Activated CD8-positive, alpha-beta memory T cell treated with anti-CD3 and anti-CD28 coated beads for 1 hour (primary cell): ENCODE results near the gene MOV10.

ENCODE experiments used
- DNase-seq, 2 donors: peaks; one replicate each; pipeline ENCODE4 v3.0.0-alpha.2; 2020; ENCODE audit warnings: low read depth in 1 of 2; ENCODE audit errors: extremely low read depth in 1 of 2

Gene MOV10

DNA sequence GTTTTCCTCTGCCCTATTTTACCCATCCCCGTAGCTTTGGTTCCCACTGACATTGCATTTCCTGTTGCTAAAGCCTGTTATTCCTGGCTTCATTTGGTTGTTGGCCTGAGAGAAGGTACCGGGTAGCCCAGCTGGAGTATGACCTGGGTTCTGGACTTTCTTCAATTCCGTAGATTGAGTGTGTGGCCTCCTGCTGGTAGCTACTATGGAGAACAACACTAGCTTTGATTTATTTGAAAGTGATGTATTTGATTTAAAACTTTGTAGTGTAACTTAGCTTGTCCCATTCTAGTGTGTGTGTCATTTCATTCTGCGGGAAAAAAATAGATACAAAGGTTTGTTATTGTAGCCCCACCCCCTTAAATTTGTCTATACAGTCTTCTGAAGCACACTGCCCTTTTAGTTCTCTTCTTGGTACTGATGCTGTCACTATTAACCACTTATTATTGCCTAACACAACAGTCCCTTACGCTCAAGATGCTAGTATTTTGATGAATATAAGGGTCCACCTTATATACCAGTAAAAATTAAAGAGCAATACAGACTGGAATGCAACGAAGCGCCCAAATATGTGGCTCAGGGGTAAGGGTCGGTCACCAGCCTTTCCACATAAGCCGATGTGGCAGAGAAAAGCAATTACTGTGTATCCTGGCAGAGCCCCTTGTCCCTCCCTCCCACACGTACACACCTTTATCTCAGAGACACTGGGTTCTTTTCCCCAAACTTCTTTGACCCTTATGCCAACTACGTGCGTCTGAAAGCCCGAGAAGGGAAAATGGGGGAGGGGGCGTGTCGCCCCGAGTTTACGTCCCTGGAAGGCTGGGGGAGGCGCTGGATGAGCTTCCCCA lies 643 bp upstream of the MOV10 start:
- no peak for DNase-seq

DNA sequence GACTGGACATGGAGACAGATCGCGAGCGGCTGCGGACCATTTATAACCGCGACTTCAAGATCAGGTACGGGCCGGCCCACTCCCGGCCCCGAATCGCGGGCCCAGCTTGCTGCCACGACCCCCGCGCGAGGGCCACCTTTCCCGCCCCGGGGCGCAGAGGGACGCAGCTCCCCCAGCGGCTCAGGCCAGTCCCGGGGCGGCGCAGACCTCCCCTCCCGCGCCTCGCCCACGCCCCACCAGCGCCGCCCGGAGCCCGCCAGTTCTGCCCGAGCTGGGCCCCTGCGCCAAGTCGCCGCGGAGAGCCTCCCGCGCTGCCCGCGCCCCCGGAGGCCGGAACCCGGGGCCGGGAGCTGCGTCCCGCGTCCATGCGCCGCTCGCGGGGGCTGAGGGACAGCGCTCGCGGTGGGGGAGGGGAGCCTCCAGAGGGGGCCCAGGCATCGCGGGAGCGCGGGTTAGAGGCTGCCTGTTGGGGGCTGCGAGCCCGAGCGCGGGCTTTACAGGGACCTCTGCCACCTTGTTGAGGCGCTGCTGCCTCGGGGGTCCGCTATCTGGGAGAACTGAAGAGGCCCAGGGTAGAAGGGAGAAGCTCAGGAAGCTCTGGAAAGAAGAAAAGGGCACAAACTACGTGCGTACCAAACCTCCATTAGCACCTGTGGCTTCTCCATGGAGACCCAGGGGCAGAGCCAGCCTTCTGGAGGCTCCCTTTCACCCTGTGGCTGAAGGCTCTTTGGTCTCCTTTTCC lies 698 bp downstream of the MOV10 start:
- DNase-seq, result peak in 1 of 2 donors; percentile 13

DNA sequence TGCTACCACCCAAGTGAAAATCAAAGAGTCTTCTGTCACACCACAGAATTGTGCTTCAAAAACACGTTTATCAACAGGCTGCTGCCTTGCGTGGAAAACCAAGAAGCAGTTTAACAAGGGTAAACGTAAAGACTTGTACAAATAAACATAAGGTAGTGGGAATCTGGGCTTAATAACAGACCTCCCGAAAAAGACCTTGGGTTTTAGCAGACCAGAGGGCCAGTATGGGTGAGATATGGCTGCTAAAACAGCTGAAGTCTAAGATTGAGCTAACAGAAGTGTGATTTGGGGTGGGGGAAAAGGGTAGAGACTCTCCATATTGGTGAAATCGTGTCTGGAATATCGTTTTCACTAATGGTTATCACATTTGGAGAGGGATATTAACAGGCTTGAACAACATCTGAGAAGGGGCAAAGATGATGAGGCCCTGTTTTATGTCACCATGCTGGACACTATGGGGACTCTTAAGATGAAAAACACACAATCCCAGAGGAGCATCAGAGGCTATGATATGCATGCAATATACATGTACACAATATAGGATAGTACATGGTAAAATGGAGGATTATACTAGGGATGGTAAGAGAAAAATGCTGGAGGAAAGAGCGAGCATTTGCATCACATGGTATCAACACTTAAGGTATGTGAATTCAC lies 1.4 kb downstream of the MOV10 start:
- no peak for DNase-seq

DNA sequence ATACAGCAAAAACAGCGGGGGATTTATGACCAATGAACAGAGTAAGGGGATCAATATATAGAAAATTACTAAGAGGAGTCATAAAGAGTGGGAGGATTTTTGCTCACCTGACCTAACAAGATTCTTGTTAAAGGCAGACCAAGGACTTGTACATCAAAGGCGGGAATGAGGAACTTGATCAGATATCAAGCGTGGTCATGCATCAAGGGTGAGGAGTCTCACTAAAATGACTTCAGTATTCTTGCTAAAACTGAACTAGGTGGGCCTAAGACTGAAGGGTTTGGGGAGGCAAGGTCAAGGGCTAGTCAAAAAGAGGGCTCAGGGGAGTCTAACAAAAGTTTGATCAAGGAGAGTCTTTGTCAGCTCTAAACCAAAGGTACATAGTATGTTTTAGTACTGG lies 2.1 kb downstream of the MOV10 start:
- no peak for DNase-seq

DNA sequence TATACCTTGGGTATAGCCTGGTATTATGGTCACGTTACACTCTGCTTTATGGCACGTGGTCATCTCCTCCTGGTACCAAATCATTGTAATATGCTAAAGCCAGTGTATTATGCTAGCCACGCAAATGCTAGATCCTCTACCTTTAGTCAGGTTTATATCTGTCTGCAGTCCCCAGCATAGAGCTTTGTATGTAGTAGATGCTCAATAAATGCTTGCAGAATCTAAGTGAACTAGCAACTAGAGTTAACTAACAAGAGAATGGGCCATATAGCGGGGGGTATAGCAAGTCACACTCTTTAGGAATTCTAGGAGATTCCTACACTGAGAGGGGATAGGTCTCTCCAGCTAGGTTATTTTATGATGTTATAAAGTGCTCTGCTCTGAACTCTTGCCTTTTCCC lies 3.0 kb downstream of the MOV10 start:
- DNase-seq, result no peak

DNA sequence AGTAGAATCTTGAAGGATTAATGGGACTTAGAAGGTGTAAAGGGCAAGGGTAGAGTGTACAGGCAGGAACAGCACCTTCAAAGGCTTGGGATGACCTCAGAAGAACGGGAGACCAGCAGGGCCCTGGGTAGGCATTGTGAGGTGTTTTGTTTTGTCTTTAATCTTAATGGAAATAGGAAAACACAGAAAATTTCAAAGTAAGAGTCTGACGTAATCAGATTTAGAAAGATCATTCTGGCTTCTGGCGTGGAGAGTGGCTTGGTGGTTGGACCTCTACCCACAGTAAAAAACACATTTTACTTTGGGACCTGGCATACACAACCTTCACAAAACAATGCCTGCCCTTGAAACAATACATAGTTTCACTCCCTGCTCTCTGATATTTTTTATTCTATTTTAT lies 4.1 kb downstream of the MOV10 start:
- no peak for DNase-seq

DNA sequence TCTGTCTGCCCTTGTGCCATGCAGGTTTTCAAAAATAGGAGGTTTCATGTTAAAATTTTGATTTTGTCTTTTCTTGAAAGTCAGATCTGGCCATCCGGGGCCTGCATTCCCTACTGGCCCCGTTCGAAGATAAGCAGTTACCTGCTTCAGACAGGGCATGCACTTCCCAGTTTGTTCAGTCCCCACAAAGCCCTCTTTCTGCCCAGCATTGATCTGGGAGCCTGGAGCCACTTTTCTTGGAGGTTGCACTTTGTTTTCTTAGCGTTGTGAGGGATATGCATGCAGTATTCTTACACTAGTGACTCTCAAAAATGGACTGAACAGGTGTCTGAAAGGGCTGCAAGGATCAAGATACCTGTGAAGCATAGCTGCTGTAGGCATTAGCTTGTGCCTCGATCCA lies 11.5 kb downstream of the MOV10 start:
- no peak for DNase-seq

DNA sequence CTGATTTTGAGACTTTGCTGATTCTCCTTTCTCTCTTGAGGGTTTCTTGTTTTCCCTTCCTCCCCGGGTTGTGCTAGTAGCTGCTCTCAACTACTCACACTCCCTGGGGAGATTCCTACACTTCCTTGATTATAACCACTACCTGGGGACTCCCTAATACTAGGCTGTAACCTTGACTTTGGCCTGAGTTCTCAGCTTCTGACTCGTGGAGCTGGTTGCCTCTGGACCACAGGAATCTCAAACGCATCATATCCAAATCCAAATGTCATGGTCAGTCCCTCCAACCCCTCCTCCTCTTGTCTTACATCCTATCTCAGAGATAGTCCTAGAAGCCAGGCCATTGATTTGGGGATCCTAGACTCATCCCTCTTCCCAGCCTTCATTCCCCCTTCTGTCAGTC lies 12.0 kb downstream of the MOV10 start:
- DNase-seq, result no peak

DNA sequence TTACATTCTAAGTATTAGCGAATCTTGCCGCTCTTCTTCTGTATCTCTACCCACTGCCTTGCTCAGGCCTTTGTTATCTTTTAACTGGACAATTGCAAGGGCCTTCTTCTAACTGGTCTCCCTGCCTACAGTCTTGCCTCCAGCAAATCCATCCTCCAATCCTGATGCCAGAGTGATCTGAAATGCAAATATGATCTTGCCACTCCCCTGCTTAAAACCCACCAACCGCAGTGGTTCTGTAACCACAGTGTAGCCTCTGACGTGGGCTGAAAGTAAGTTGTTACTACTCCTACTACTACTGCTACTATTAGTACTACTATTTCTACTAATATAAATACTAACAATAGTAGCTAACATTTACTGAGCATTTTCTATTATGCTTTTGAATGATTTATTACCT lies 12.4 kb downstream of the MOV10 start:
- no peak for DNase-seq

DNA sequence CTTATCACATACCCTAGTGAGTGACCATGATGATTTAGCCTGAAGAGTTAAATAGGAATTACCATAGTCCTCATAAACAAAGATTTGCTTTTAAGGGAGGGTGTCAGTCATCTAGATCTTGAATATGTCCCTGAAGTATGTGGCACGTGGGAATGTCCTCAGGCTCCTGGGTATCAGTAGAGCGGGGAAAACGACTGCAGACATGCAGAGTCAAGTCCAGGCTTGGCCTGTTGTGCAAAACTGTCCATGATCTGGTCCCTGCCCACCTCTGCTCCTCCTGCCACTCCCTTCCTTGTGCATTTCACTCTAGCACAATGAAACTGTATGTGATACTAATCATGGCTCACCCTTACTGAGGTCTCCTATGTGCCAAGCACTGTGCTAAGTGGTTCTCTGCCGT lies 12.9 kb downstream of the MOV10 start:
- DNase-seq, result no peak

DNA sequence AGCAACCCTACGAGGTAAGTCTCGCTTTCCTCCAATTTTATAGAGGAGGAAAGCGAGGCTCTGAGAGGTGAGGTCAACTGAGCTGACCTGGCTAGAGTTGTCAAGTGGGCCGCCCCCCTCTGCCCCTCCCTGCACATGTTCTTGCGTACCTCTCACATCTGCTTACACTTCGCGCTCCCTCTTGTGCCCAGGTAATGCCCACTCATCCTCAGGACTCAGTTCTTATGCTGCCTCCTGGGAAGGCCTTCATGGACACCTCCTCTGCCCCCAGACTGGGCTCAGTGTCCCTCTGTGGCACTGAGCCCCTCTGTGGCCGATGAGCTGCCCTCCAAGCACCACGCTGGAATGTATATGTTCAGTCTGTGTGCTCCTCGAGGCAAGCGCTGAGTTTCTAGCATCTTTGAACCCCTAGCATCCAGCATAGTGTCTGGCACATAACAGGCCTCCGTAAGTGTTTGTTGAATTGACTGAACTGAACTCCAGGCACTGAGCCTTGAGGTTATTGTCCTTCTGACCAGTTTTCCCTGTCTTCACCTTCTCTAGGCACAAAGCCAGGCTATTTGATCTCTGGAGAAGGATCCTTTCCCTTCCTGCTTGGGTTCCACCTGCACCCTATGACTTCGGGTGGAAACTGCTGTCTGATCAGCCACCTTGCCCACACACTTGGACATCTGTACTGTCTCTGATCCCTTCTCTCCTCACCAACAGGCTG lies 13.5 kb downstream of the MOV10 start:
- no peak for DNase-seq

DNA sequence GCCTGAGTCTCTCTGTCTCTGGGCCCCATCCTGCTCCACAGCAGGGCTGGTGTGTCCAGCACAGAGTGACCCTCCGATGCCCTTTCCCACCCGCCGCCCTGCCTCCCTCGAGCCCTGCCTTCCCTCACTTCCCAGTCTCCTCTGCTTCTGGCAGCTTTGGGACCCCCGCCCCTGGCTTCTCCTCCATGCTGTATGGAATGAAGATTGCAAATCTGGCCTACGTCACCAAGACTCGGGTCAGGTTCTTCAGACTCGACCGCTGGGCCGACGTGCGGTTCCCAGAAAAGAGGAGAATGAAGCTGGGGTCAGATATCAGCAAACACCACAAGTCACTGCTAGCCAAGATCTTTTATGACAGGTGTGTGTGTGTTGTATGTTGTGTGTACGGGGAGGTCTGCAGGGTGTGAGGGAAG lies 14.3 kb downstream of the MOV10 start:
- no peak for DNase-seq

DNA sequence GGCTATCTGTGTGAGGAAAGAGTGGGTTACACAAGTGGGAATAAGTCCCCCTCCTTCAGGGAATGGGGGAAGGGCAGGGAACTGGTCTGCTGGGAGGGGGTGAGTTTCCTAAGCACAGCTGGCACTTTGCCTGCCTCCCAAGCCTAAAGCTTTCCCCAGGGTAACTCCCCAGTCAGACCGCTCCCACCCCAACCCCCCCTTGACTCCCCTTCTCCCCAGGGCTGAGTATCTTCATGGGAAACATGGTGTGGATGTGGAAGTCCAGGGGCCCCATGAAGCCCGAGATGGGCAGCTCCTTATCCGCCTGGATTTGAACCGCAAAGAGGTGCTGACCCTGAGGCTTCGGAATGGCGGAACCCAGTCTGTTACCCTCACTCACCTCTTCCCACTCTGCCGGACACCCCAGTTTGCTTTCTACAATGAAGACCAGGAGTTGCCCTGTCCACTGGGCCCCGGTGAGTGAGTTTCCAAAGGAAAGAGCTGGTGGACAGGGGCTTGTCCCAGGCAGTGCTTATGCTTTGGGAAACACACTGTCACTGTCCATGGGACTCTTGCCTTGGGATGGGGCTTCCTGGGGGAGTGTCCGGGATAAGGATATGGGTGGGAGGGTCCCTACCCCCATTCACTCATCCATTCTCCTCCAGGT lies 14.9 kb downstream of the MOV10 start:
- no peak for DNase-seq

DNA sequence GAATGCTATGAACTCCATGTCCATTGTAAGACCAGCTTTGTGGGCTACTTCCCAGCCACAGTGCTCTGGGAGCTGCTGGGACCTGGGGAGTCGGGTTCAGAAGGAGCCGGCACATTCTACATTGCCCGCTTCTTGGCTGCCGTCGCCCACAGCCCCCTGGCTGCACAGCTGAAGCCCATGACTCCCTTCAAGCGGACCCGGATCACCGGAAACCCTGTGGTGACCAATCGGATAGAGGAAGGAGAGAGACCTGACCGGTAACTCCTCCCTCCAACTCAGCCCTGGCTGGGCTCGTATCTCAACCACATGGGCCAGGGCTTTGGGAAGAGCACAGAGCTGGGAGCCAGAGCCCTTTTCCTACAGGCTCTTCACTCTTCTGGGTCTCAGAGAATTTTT lies 15.4 kb downstream of the MOV10 start:
- DNase-seq, result no peak

DNA sequence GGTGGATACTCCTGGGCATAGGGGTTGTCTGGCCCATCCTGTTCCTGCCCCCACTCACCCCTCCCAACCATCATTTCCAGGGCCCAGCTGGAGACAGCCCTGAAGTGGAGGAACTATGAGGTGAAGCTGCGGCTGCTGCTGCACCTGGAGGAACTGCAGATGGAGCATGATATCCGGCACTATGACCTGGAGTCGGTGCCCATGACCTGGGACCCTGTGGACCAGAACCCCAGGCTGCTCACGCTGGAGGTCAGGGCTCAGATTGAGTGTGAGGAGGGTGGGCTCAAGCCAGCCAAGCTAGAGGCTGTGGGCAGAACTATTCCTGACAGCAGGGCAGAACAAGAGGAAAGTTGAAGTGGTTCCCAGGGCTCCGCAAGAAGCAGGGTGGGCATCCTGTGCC lies 18.2 kb downstream of the MOV10 start:
- no peak for DNase-seq

DNA sequence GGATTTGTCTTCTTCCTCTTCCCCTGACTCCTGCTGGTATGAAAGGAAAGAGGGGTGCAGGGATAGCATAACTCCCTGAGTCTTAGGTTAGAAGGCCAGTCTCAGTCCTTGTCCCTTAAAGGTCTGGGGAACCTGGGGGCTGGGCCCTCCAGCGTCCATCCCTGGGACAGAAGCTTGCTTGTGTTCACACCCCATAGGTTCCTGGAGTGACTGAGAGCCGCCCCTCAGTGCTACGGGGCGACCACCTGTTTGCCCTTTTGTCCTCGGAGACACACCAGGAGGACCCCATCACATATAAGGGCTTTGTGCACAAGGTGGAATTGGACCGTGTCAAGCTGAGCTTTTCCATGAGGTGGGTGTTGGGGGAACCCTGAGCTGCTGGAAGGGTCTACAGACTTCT lies 19.4 kb downstream of the MOV10 start:
- no peak for DNase-seq

DNA sequence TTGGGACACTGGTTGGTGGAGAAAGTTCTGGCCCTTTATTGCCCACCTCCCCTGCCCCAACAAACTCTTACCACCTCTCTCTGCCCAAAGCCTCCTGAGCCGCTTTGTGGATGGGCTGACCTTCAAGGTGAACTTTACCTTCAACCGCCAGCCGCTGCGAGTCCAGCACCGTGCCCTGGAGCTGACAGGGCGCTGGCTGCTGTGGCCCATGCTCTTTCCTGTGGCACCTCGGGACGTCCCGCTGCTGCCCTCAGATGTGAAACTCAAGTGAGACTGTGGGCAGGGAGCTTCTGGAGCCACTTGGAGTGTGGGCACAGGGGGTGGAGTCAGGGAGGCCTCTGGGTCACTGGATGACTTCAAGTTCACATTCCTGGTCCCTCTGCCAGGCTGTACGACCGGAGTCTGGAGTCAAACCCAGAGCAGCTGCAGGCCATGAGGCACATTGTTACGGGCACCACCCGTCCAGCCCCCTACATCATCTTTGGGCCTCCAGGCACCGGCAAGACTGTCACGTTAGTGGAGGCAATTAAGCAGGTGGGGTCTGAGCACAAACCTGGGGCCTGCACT lies 20.0 kb downstream of the MOV10 start:
- DNase-seq, result no peak

DNA sequence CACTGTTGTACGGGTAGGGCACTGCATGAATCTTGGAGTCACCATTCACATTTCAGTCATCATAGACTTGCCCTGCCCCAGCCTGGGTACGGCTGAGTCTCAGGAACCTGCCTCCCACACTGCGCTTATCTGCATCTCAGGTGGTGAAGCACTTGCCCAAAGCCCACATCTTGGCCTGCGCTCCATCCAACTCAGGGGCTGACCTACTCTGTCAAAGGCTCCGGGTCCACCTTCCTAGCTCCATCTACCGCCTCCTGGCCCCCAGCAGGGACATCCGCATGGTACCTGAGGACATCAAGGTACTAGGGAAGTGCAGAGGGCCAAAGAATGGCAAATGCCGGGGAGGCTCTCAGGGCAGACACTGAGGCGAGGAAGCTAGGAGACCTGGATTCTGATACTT lies 20.8 kb downstream of the MOV10 start:
- DNase-seq, result no peak

DNA sequence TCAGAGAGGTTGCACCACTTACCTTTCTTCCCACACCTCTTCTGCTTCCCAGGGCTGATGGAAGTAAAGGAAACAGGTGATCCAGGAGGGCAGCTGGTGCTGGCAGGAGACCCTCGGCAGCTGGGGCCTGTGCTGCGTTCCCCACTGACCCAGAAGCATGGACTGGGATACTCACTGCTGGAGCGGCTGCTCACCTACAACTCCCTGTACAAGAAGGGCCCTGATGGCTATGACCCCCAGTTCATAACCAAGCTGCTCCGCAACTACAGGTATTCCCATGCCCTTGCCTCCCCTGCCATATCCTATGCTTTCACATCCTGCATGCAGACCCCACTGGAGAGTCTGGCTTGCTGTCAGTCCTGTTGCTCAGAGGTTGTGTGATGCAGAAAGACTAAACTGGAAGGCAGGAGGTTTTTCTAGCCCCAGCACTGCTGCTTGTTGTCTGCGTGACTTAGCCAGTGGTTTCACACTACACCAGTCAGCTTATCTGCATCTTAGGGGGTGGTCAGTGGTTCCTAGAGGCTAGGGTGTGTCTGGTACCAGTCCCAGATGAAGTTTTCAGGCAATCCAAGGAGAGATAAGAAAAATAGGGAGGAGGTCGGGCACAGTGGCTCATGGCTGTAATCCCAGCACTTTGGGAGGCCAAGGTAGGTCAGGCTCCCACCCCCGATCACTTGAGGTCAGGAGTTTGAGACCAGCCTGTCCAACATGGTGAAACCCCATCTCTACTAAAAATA lies 22.3 kb downstream of the MOV10 start:
- DNase-seq, result no peak

DNA sequence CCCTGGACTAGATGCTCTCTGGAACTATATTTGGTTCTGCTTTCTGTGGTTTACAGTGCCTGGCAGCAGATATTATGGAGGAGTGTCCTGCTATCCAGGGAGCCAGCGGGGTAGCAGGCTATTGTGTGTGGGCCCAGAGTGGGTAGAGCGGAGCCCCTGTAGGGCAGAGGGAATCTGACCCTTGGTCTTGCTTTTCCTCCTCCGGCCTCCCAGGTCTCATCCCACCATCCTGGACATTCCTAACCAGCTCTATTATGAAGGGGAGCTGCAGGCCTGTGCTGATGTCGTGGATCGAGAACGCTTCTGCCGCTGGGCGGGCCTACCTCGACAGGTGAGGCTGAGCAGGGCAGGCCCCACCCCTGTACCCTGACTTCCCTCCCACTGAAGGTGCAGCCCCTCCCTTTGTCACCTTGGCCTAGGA lies 23.3 kb downstream of the MOV10 start:
- DNase-seq, result no peak
